Upper lobe of left lung (tissue), 6 donors: ENCODE results near the gene ASTN2. TPM values are rescaled to one million over a fixed set of nuclear protein-coding genes. Genes with fewer than 3 reads are reported as not detected.

ENCODE experiments used
- ATAC-seq, 2 donors: fragments of 200-7000 bp; cut with Tn5 transposase; one replicate each; pipeline ENCODE4 v1.9.1; 2022; ENCODE audit warnings: mild to moderate bottlenecking in 2 of 2, moderate library complexity in 2 of 2; ENCODE audit not compliant: low FRiP score in 2 of 2
- DNase-seq, 2 donors: peaks; one replicate each; pipeline ENCODE4 v3.0.0-alpha.2; 2019 to 2020
- H3K27ac ChIP-seq, 4 donors: fragments of 200-600 bp; sonication (generic); one replicate each; pipeline ENCODE4 v1.5.1; 2016 to 2019
- H3K27me3 ChIP-seq, 4 donors: fragments of 200-600 bp; sonication (generic); one replicate each; pipeline ENCODE4 v1.5.1; 2017 to 2019
- H3K36me3 ChIP-seq, 4 donors: fragments of 200-600 bp; sonication (generic); one replicate each; pipeline ENCODE4 v1.5.1; 2016 to 2019
- H3K4me1 ChIP-seq, 4 donors: fragments of 200-600 bp; sonication (generic); one replicate each; pipeline ENCODE4 v1.5.1; 2018 to 2019
- H3K4me3 ChIP-seq, 4 donors: fragments of 200-600 bp; sonication (generic); one replicate each; pipeline ENCODE4 v1.5.1; 2017 to 2019; ENCODE audit warnings: mild to moderate bottlenecking in 2 of 4, moderate library complexity in 1 of 4
- H3K9me3 ChIP-seq, 4 donors: fragments of 200-600 bp; sonication (generic); one replicate each; pipeline ENCODE4 v1.5.1; 2018 to 2019
- EP300 ChIP-seq, 4 donors: sonication (generic); formaldehyde crosslinking; IDR thresholded peaks; one replicate each; pipeline ENCODE4 v1.5.1; 2017; ENCODE audit warnings: antibody characterized with exemption in 4 of 4, control low read depth in 2 of 4
- POLR2A ChIP-seq, 4 donors: fragments of 450-650 bp; IDR thresholded peaks; one replicate each; pipeline ENCODE4 v1.5.1; 2016 to 2017; ENCODE audit warnings: antibody characterized with exemption in 4 of 4, mild to moderate bottlenecking in 2 of 4
- POLR2AphosphoS5 ChIP-seq, 2 donors: sonication (generic); formaldehyde crosslinking; IDR thresholded peaks; one replicate each; pipeline ENCODE4 v1.5.1; 2017; ENCODE audit warnings: antibody characterized with exemption in 2 of 2
- WGBS, 2 donors: methylation state at CpG; one replicate each; pipeline ENCODE4 v1.1.5; 2017 to 2018; 5-methylcytosine and 5-hydroxymethylcytosine counted together
- total RNA-seq, 6 donors: library from RNA; depleted of rRNA in 4 of 6; stranded (reverse); fragments of >200 nt in 4 of 6; gene quantifications; one replicate each; pipeline versions ENCODE4 v1.1.0 to v1.2.1, GENCODE V29; 2016 to 2021
- TF ChIP-seq, protein P1 (sequence below), 6 experiments: fragments of 450-650 bp in 4 of 6; fragments of 200-600 bp in 2 of 6; sonication (generic) in 2 of 6; IDR thresholded peaks; one replicate each; pipeline ENCODE4 v1.5.1; 2016 to 2019; ENCODE audit warnings: antibody characterized with exemption in 6 of 6
- donor health status: DM: no; HTN: no; CAD: no; lungs with moderate emphysema.
- donor health status: DM: no; HTN: yes; CAD: no; lungs with severe emphysema.

The ASTN2 gene
- total RNA-seq, 6 donors from 2014 or later, result 2.0 to 7.5 (median 3.4) TPM

DNA sequence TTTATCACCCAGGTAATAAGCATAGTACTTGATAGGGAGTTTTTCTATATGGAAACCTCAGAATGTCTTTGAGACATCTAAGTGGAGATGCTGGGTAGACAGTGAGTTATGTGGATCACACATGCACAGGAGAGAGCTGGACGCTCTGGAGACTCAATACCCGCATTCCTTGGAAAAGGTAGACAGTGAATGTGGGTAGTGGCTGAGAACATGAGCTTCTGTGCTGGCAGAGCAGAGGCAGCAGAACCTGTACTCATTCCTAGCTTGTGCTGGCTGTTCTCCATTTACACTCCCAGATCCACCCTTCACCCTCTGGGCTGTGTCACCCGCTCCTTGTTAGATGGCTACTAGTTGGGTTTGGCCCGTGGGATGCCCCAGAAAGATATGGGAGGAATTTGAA, 269.8 kb downstream of the ASTN2 start:
- Histone ChIP-seq H3K27ac (no peak overlapping the region), H3K4me3 (no peak overlapping the region), H3K9me3 (no peaks in the 10 kb centered on the region), H3K4me1 (no peaks in the 10 kb centered on the region), H3K36me3 (no peaks in the 10 kb centered on the region), H3K27me3 (no peaks in the 10 kb centered on the region)
- WGBS, 2 donors, result 86 to 89% methylated on average over 4 of the region's 4 CpGs
- TF ChIP-seq POLR2A (IDR thresholded peaks at IDR 0.05) (no peak), EP300 (IDR thresholded peaks at IDR 0.05) (no peak), POLR2AphosphoS5 (IDR thresholded peaks at IDR 0.05) (no peak)
- TF ChIP-seq, protein P1, sequence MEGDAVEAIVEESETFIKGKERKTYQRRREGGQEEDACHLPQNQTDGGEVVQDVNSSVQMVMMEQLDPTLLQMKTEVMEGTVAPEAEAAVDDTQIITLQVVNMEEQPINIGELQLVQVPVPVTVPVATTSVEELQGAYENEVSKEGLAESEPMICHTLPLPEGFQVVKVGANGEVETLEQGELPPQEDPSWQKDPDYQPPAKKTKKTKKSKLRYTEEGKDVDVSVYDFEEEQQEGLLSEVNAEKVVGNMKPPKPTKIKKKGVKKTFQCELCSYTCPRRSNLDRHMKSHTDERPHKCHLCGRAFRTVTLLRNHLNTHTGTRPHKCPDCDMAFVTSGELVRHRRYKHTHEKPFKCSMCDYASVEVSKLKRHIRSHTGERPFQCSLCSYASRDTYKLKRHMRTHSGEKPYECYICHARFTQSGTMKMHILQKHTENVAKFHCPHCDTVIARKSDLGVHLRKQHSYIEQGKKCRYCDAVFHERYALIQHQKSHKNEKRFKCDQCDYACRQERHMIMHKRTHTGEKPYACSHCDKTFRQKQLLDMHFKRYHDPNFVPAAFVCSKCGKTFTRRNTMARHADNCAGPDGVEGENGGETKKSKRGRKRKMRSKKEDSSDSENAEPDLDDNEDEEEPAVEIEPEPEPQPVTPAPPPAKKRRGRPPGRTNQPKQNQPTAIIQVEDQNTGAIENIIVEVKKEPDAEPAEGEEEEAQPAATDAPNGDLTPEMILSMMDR (IDR thresholded peaks at IDR 0.05), result no peak
- DNase-seq, result no peak
- ATAC-seq, result no peak

DNA sequence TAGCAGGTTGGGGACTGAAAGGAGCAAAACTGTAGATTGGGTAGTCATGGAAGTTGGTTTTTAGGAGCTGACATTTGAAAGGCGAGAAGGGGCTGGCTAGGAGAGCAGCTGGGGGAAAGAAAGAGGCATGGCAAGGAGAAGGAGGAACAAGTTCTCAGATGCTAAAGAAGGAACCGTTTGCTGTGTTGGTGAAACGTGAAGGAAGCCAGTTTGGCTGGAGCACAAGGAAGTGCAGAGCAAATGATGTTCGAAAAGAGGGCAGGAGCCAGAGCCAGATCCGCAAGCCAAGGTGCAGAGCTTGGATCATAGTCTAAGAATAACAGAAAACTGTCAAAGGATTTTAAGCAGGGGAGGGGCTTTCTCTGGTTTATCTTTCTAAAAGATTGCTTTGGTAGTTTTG, 276.6 kb downstream of the ASTN2 start:
- no peak for DNase-seq

DNA sequence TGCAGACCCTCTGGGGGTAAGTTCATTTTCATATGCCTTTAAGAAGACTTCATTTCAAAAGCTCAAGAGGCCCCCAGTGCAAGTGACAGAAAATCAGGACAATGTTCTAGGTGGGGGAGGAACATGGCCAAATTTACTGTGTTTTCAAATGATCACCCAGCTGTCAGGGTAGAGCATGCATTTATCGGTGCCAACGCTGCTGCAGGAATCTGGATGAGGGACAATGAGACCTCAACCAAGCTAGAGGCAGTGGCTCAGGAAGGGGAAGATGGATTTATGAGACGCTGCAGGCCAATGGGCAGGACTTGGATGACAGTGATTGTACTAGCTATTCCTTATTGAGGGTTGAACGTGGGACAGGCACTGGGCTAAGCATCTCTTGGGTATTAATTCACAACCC, 278.4 kb downstream of the ASTN2 start:
- Histone ChIP-seq H3K27ac (no peak overlapping the region), H3K36me3 (no peaks in the 10 kb centered on the region), H3K27me3 (no peaks in the 10 kb centered on the region), H3K4me1 (no peaks in the 10 kb centered on the region), H3K4me3 (no peak overlapping the region), H3K9me3 (no peaks in the 10 kb centered on the region)
- ATAC-seq (no peak), DNase-seq (no peak)
- TF ChIP-seq EP300 (IDR thresholded peaks at IDR 0.05), result no peak
- TF ChIP-seq, protein P1 (IDR thresholded peaks at IDR 0.05), result no peak
- TF ChIP-seq POLR2A (IDR thresholded peaks at IDR 0.05), result no peak
- no peak for TF ChIP-seq POLR2AphosphoS5 (IDR thresholded peaks at IDR 0.05)
- WGBS, 2 donors, result 63 to 70% methylated on average over 4 of the region's 4 CpGs

More for the DNA sequence above, 276.6 kb downstream of the ASTN2 start:
- H3K36me3 ChIP-seq, result no peaks in the 10 kb centered on the region
- no peaks in the 10 kb centered on the region for H3K4me1 ChIP-seq
- H3K27me3 ChIP-seq, result no peaks in the 10 kb centered on the region
- ATAC-seq, result no peak
- H3K9me3 ChIP-seq, result no peaks in the 10 kb centered on the region
- TF ChIP-seq POLR2AphosphoS5 (IDR thresholded peaks at IDR 0.05) (no peak), EP300 (IDR thresholded peaks at IDR 0.05) (no peak), POLR2A (IDR thresholded peaks at IDR 0.05) (no peak)
- TF ChIP-seq, protein P1 (IDR thresholded peaks at IDR 0.05), result no peak
- no peak overlapping the region for H3K27ac ChIP-seq
- no peak overlapping the region for H3K4me3 ChIP-seq
- 44 to 50% methylated on average over 5 of the region's 5 CpGs for WGBS, 2 donors

DNA sequence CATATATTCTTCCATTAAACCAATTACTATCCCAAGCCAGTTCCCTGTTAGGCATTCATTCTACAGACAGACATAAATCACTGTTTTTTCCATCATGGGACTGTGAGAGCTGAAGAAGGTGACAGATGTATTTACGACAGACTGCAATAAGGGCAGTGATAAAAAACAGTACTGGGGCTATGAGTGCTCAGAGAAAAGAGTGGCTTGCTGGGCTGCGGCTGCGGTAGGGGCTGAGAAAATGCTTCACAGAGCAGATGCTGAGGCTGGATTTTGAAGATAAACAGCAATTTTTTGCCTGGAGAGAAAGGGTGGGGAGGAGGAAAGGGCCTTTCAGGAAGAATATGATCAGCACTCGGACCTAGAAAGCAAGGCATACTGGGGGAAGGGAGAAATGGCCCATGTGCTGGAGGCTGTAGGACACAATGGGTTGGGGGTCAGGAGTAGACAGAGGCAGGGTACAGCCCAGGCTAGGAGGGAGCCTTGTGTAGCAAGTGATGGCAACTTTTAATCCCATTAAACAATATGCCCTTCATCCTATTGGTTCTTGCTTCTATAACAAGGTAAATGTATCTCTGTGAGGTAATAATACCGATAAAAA, 279.3 kb downstream of the ASTN2 start:
- no peaks in the 10 kb centered on the region for H3K4me1 ChIP-seq
- no peak for ATAC-seq
- 66 to 71% methylated on average over 5 of the region's 5 CpGs for WGBS, 2 donors
- H3K4me3 ChIP-seq, result no peak overlapping the region
- no peaks in the 10 kb centered on the region for H3K9me3 ChIP-seq
- H3K27ac ChIP-seq, result no peak overlapping the region
- no peaks in the 10 kb centered on the region for H3K27me3 ChIP-seq
- TF ChIP-seq EP300 (IDR thresholded peaks at IDR 0.05), result no peak
- TF ChIP-seq POLR2A (IDR thresholded peaks at IDR 0.05), result no peak
- TF ChIP-seq, protein P1 (IDR thresholded peaks at IDR 0.05), result no peak
- TF ChIP-seq POLR2AphosphoS5 (IDR thresholded peaks at IDR 0.05), result no peak
- H3K36me3 ChIP-seq, result no peaks in the 10 kb centered on the region
- no peak for DNase-seq

DNA sequence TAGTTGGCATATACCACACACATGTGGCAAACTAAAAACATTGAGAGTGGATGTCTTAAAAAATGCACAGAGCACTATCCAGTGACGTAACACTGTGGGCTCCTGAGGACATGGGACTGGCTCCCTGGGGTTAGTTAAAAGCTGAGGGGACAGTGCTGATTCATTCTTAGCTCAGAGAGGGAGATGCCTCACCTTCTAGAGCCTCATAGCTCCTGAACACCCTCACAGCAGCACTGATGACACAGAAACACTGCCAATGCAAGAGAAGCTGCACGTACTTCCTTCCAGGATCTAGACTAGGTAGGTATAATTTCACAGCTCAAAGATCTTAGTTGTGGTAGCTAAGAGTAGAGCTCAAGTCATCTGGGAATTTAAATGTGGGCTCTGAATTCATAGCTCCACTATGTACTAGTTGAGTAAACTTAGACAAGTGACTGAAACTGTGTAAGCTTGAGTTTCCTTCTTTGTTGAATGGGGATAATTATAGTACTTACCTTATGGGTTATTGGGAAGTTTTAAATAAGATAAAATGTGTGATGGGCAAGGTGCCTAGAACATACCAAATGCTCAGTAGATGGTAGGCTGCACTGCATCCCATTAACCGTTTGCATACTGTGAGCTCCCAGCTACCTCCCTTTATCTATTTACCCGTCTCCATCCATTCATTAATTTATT, 279.9 kb downstream of the ASTN2 start:
- H3K9me3 ChIP-seq, result no peaks in the 10 kb centered on the region
- TF ChIP-seq POLR2A (IDR thresholded peaks at IDR 0.05), result no peak
- TF ChIP-seq, protein P1 (IDR thresholded peaks at IDR 0.05), result no peak
- no peak for TF ChIP-seq EP300 (IDR thresholded peaks at IDR 0.05)
- no peak for TF ChIP-seq POLR2AphosphoS5 (IDR thresholded peaks at IDR 0.05)
- DNase-seq (no peak), ATAC-seq (no peak)
- no peak overlapping the region for H3K27ac ChIP-seq
- no peaks in the 10 kb centered on the region for H3K36me3 ChIP-seq
- no peaks in the 10 kb centered on the region for H3K4me1 ChIP-seq
- no peaks in the 10 kb centered on the region for H3K27me3 ChIP-seq
- no peak overlapping the region for H3K4me3 ChIP-seq
- 81 to 86% methylated on average over 4 of the region's 4 CpGs for WGBS, 2 donors
